Measurements from ENCODE around the gene ATP9A.

The ATP9A gene

GRCh38 chr20:51710361-51710894 is 57.8 kb downstream of the ATP9A start:
- DNase-seq (ENCODE audit: low read depth) = no peak
- H3K4me3 ChIP-seq (ENCODE audit: low read depth, low read length) = no peak overlapping the region
- TF ChIP-seq CTCF (IDR thresholded peaks at IDR 0.05; ENCODE audit: low read depth, low read length) = no peak
- TF ChIP-seq MYC (IDR thresholded peaks at IDR 0.05; ENCODE audit: low read depth, low read length) = no peak
- TF ChIP-seq POLR2A (IDR thresholded peaks at IDR 0.05; ENCODE audit: extremely low read depth, insufficient read length) = no peak
- TF ChIP-seq MAX (IDR thresholded peaks at IDR 0.05; ENCODE audit: low read depth, low read length) = no peak

GRCh38 chr20:51705400-51705799 is 62.8 kb downstream of the ATP9A start:
- H3K4me3 ChIP-seq (ENCODE audit: low read depth, low read length) = no peak overlapping the region
- TF ChIP-seq POLR2A (IDR thresholded peaks at IDR 0.05; ENCODE audit: extremely low read depth, insufficient read length) (no peak), MAX (IDR thresholded peaks at IDR 0.05; ENCODE audit: low read depth, low read length) (no peak), CTCF (IDR thresholded peaks at IDR 0.05; ENCODE audit: low read depth, low read length) (no peak), MYC (IDR thresholded peaks at IDR 0.05; ENCODE audit: low read depth, low read length) (no peak)
- no peak for DNase-seq (ENCODE audit: low read depth)

- no peak for TF ChIP-seq MAX (IDR thresholded peaks at IDR 0.05; ENCODE audit: low read depth, low read length)
- TF ChIP-seq POLR2A (IDR thresholded peaks at IDR 0.05; ENCODE audit: extremely low read depth, insufficient read length) = no peak
- no peak for TF ChIP-seq MYC (IDR thresholded peaks at IDR 0.05; ENCODE audit: low read depth, low read length)
- no peak for TF ChIP-seq CTCF (IDR thresholded peaks at IDR 0.05; ENCODE audit: low read depth, low read length)
- no peak overlapping the region for H3K4me3 ChIP-seq (ENCODE audit: low read depth, low read length)
- no peak for DNase-seq (ENCODE audit: low read depth)
These were observed 64.5 kb downstream of the ATP9A start for GRCh38 chr20:51703400-51704287.

GRCh38 chr20:51702556-51702955 is 65.6 kb downstream of the ATP9A start:
- TF ChIP-seq MYC (IDR thresholded peaks at IDR 0.05; ENCODE audit: low read depth, low read length) = no peak
- no peak for TF ChIP-seq CTCF (IDR thresholded peaks at IDR 0.05; ENCODE audit: low read depth, low read length)
- no peak for TF ChIP-seq POLR2A (IDR thresholded peaks at IDR 0.05; ENCODE audit: extremely low read depth, insufficient read length)
- TF ChIP-seq MAX (IDR thresholded peaks at IDR 0.05; ENCODE audit: low read depth, low read length) = no peak
- DNase-seq (ENCODE audit: low read depth) = no peak
- H3K4me3 ChIP-seq (ENCODE audit: low read depth, low read length) = no peak overlapping the region

GRCh38 chr20:51700809-51701285 is 67.3 kb downstream of the ATP9A start:
- DNase-seq (ENCODE audit: low read depth) = peak; percentile 50

More at GRCh38 chr20:51700809-51701285, 67.3 kb downstream of the ATP9A start:
- no peak overlapping the region for H3K4me3 ChIP-seq (ENCODE audit: low read depth, low read length)
- TF ChIP-seq CTCF (IDR thresholded peaks at IDR 0.05; ENCODE audit: low read depth, low read length) (peak; percentile 77), MYC (IDR thresholded peaks at IDR 0.05; ENCODE audit: low read depth, low read length) (no peak)
